ENCODE measurements around the gene MGAT4A.
"Not testable (repeated sequence)": the region's sequence is repeated elsewhere in the genome, so short reads cannot be mapped to it uniquely, and the experiment has no call there.

Gene MGAT4A

DNA sequence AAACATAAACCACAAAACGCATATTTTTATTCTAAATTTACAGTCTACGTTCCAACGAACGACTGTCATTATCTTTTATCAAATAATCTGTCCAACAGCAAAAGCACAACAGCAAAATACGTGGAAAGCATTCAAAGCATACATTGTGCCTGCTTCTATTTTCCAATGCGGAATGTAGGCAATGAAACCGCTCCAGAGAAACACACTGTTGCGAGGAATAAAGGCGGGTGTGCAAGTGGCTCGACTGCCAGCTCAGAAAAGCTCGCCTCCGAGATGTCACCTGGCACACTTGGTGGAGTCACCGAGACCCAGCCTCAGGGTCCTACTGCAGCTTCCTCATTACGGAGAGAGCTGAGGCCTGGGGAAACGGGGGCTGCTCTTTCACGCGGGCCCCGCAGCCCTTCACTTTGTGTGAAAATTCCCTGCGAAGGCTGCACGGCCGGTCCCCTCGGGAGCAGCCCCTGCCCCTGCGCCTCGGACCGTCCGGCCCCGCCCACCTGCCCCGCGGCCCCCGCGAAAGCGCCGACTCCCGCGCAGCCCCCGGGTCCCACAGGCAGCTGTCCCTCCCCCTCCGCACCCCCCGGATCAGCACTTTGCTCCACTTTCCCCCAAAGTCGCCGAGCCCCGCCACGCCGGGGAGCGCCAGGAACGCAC, 752 bp downstream of the MGAT4A start:
- peak; percentile 68 for DNase-seq (ENCODE audit: low spot score)

DNA sequence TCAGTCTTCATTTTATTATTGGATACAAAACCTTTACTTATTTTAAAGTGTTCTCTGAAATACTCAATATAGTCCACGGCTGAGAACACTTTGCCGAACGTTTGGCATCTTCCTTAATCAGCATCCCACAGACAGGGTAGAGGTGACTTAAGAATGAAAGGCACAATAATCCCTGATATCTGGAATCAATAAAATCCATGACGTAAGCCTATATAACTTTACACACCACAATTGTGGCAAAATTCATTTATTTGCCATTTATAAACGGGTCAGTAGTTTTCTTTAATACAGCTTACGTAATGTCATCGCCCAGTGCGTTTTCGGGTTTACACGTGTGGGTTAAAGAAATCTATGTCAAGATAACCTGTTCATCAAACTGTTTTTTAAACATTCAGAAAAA, 1.3 kb downstream of the MGAT4A start:
- DNase-seq (ENCODE audit: low spot score): no peak

DNA sequence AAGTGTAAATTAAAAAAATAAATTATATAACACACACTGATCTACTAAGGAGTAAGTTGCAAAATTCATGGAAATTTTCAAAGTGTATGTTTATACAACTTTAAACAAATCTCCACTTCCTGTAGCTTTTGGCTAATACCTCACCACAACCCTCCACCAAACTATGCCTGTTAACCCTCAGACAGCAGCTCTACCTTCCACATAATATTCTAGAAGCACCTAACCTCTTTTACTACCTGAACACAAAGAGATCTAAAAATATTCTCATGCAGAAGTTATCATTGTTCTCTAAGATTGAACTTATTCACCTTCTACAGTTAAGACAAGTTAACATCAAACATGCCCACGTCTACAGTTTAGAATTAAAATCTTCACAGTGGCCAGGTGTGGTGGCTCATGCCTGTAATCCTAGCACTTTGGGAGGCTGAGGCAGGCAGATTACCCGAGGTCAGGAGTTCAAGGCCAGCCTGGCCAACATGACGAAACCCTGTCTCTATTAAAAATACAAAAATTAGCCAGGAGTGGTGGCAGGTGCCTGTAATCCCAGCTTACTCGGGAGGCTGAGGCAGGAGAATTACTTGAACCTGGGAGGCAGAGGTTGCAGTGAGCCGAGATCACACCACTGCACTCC, 2.7 kb downstream of the MGAT4A start:
- not testable (repeated sequence) for DNase-seq (ENCODE audit: low spot score)

DNA sequence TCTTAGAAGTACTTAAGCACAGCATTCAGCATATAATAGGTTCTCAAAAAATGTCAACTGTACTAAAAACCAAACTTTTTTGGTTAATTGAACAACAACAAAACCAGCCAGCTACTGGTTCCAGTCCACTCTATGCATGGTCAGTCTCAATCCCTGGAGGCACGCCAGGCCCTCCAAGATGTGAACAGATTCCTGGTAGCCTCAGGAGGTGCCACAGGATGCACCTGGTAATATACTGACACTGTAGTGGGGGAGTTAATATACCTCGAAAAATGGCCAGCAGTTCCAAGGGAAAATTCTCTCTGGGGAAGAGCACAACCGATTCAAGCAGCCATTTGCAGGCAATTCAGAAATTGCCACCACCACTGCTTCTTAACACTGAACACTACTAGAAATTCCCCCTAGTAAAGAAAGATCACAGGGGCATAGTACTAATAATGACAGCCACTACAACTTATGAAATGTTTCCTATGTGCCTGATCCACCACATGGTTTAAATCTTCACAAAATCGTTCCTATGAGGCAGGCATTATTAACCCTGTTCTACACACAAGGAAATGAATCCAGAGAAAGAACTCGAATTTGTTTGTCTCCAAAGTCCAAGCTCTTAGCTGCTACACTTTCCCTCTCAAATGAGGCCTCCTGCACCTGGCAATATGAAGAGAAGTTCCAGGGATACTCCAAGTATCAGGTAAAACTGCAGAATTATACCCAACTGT, 3.4 kb downstream of the MGAT4A start:
- DNase-seq (ENCODE audit: low spot score): no peak

DNA sequence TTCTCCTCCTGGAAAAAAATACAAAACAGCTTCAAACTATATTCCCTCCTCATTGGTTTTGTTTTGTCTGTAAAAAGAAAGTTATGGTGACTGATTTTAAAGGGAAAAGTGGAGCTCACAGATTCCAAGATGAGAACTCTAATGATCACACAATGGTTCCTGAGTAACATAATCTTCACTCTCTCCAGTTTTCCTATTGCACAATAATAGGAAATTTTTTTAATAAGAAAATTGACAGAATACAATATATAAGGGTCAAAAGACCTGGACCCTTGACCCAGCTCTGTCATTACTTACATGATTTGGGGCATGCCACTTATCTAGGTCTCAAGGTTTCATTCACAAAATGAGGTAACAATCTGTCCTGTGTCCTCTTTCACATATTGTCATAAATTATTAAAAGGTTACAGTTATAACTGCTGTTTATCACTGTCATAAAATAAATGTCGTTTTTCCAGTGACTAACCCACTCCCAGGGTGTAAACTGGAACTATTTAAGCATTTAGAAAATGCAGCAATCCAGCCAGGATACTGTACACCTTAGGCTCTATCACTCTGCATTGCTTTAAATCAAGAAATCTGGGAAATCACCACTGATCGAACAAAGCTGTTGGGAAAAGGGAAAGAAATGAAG, 4.1 kb downstream of the MGAT4A start:
- DNase-seq (ENCODE audit: low spot score): no peak

DNA sequence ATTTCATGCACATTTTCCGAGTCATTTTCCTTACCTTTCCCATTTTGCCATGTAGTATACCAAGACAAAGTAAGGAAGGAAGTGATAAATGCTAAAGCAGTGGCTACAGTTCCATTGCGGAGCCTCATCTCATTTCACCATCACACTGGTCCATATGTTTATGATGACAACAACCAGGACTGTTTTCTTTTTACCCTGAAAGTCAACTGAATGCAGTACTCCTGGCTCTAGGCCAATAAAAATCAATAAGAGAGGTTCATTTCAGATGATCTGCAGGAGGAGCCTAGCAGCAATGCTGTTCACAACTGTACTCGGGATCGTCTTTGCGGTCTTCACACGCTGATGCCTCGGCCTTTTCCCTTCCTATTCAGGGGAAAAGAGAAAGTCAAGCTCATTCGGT, 4.7 kb downstream of the MGAT4A start:
- DNase-seq (ENCODE audit: low spot score): no peak

DNA sequence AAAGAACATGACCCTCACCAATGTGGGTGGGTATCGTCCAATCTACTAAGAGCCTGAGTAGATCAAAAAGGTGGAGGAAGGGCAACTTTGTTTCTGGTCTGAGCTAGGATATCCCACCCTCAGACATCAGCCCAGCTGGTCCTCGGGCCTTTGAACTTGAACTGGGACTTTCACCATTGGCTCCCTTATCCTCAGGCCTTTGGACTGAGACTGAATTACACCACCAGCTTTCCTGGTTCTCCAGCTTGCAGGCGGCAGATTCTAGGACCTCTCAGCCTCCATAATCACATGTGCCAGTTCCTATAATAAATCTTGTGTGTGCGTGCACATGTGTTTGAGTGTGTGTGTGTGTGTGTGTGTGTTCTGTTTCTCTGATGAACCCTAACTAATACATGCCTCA, 10.6 kb downstream of the MGAT4A start:
- no peak for DNase-seq (ENCODE audit: low spot score)

DNA sequence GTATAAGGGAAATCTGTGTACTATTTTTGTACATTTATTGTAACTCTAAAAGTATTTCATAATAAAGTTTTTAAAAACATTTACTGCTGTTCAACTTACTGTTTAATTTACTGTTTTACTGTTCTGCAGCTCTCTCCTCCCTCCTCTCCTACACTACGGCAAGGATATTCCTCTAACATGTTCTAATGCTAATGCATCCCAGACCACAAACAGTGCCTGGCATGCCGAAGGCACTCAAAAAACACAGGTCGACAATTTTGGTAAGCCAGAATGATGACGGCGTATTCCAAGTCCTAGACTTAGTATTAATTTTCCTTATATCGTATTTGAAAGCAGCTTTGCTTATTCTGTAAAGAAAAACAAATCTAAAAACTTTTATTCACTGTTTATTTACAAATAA, 13.3 kb downstream of the MGAT4A start:
- no peak for DNase-seq (ENCODE audit: low spot score)

DNA sequence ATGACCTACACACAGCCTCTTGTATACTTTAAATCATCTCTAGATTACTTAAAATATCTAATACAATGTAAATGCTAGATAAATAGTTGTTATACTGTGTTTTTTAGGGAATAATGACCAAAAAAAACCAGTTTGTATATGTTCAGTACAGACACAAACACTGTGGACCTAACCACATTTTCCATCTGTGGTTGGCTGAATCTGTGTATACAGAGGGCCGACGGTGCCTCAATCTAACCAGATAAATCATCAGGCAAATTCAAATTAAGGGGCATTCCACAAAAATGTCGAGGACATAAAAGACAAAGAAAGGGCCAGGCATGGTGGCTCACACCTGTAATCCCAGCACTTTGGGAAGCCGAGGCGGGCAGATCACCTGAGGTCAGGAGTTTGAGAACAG, 14.1 kb downstream of the MGAT4A start:
- DNase-seq (ENCODE audit: low spot score): no peak

DNA sequence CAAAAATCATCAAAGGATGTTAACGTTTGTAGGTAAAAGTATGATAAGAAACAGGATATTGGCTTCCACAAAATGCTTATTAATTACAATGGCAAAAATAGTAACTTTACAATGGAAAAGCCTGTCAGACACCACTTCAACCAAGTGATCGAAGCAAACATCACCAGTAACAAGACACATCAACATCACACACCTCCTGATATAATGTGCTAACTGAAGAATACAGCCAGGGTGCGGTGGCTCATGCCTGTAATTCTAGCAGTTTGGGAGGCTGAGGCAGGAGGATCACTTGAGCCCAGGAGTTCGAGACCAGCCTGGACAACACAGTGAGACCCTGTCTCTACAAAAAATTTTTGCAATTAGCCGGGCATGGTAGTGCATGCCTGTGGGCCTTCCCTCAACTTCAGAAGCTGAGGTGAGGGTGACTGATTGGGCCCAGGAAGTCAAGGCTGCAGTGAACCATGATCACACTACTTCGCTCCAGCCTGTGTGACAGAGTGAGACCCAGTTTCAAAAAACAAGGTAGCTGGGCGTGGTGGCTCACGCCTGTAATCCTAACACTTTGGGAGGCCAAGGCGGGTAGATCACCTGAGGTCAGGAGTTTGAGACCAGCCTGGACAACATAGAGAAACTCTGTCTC, 15.0 kb downstream of the MGAT4A start:
- no peak for DNase-seq (ENCODE audit: low spot score)

DNA sequence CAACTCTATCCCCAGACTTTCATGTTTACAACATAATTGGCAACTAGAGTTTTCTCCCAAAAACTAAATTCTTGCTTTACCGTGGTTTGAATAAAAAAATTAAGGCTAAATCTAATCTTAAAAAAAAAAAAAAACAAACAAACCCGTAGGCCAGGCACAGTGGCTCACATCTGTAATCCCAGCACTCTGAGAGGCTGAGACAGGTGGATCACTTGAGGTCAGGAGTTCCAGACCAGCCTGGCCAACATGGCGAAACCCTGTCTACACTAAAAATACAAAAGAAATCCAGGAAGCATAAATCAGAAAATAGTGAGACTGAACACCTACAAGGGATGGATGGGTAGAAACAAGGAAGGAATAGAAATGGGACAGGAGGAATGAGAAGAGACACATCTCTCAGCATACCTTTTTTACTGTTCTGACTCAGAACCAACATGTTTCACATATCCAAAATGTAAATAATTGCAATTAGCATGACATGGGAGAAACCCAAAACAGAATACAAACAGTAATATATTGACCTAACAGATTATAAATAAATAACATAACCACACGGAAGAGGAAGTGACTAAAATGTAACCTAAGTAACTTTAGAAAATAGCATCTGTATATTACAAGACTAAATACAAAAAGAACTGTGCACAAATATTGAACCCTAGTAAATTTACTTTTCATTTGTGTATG, 17.5 kb downstream of the MGAT4A start:
- no peak for DNase-seq (ENCODE audit: low spot score)

DNA sequence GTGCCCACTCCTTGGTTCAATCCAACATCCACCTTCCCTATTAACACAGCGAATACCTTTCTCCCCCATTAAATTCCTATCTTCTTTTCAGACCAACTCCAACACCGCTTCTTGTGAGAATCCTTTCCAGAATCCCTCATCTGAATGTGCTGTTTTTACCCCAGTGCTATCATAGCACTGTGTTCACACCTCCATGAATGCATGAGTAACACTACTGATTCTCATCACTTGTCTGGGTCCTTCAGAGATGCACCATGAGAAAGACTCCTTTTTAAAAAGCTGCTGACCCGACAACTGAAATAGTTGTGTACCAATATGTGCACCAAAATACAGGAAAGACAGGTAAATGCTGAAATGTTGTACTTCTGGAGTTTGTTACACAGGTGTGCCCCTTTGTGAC, 18.8 kb downstream of the MGAT4A start:
- no peak for DNase-seq (ENCODE audit: low spot score)

DNA sequence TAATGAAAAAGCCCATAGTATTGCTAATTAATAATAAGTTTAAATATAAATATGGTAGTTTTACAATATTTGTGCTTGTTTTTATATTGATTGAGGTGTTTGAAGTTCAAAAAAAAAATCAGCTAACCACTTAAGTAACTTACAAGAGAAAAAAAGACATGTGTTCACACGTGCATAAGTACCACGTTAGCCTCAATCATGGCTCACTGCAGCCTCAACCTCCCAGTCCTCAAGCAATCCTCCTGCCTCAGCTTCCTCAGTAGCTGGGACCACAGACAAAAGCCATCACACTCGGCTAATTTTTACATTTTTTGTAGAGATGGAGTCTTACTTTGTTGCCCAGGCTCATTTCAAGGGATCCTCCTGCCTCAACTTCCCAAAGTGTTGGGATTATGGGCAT, 19.4 kb downstream of the MGAT4A start:
- no peak for DNase-seq (ENCODE audit: low spot score)

DNA sequence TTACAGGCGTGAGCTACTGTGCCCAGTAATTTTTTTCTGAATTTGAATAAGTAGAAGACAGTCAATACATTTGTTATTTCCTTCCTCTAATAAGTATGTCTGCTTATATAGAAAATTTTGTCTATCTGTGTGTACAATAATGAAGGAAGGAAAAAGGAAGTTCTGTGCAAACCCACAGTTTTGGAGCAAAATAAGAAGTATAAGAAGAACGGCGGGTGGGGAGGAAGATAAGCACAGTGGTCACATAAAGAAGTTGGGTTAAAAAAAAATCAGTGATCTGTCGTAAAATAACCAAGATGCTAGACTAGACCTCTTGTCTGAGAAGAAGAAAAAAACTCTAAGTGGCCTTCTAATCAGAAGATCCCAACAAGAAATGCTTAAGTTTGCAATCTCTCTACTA, 20.2 kb downstream of the MGAT4A start:
- no peak for DNase-seq (ENCODE audit: low spot score)

DNA sequence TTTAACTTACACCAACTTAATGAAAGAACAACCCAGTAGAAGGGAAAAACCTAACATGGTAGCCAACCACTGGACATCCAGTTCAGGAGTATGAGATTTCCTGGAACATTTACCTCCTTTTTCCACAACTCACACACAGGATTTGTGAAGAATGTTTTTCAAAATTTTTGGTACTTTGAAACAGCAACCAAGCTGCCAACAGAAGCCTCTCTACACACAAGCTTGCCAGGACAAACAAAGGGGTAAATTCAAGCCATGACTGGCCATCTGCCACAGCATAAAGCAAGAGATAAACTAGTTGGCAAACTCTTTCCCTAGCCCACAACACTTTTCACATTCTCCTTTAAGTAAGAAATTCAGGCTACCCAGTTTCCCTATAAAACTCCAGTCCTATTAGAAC, 21.4 kb downstream of the MGAT4A start:
- DNase-seq (ENCODE audit: low spot score): no peak

DNA sequence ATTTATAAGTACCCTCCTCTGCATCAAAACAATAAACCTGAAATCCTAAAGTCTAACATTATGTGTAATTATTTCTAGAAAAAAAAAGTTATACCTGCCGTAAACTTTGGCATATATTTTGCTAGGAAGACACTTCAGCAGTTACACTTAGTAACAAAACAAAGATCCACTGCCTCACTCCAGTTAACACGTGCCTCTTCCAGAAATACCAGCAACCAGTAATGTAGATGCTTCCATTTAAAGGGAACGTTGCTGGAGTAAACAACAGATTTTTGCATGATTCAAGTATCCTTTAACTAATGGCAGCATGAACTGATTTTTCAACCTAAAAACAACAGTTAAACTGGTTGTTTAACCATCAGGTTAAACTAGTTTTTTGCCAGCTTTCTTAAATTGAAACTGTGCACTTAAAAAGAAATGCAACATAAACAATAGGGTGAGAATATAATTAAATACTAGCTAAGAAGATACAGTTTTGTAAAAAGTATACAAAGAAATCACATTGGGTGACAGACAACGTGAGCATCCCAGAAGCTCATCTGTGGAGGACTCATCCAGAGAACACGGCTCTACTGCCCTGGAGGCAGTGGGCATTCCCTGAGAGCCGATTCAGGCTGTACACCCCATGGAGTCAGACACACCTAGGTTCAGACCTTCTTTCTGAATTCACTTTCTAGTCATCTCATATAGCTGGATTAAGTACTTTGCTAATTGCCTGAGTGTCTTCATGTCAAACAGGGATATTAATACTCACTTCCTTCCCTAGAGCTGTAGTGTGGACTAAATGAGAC, 22.3 kb downstream of the MGAT4A start:
- no peak for DNase-seq (ENCODE audit: low spot score)

DNA sequence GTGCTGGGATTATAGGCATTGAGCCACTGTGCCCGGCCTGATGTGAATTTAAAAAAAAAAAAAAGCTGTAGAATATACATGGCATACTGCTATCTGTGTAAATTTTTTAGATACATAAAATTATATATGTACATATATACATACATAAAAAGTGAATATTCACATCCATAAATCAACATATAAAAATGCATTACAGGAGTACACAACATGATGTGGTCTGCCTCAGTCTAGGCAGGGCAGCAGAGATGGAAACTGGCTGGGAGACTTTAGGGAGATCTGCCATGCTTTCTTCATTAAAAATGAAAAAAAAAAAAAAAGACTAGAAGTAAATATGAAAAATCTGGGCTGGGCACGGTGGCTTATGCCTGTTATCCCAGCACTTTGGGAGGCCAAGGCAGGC, 24.3 kb downstream of the MGAT4A start:
- DNase-seq (ENCODE audit: low spot score): no peak

DNA sequence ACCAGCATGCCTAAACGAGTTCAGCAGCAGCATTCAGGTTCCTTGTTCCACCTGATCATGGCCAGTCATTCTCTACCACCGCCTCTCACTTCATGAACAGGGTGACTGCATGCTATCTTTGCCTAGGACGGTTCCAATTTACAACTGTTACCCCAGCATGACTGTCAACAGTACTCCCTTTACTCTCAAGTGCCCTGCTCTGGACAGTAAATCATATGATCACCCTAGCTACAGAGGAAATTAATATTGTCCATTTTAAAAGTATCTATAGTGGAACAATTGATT, 25.7 kb downstream of the MGAT4A start:
- no peak for DNase-seq (ENCODE audit: low spot score)

DNA sequence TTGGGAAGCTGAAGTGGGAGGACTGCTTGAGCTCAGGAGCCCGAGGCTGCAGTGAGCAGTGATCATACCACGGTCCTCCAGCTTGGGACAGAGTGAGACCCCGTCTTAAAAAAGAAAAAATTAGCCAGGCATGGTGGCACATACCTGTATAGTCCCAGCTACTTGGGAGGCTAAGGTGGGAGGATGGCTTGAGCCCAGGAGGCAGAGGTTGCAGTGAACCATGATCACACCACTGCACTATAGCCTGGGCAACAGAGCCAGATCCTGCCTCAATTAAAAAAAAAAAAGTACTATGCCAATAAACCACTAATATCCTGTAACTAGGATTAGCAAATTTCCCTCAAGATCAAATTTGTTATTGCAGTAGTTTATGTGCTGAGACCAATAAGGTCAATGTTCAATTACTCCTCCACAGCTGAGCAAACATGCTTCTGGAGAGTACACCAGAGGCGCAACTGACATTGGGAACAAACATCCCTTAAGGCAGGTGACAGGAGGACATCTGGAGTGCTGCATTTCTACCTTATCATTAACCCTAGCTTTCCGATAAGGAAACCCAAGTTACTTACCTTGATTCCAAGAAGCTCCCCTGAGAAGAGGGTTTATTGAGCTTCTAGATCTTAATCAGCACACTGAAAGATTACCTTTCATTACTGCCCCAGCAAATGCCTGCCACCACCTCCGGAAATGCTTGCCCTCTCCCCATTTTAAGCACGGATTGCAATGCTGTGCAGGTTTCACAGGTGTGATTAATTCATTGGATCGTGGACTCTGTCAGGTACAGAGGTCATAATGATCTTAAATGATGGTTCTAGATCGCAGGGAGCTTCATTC, 26.2 kb downstream of the MGAT4A start:
- no peak for DNase-seq (ENCODE audit: low spot score)

DNA sequence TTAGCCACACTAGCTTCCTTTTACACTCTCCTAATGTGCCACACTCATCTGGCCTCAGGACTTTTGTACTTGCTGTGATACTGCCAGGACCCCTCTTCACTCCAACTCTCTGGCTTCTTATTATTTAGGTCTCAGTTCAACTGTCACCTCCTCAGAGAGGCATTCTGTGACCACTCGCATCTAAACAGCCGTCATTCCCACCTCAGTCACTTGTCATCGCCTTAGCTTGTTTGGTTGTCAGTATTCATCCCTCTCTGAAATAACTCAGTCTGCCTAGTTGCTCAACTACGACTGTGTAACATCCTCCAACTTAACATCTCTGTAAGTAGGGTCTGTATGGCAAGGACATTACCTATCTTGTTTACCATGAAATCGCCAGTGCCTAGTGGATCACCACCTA, 27.2 kb downstream of the MGAT4A start:
- no peak for DNase-seq (ENCODE audit: low spot score)

All from NAMALWA (cell line).